Measurements from ENCODE around the gene PTGIS. TPM values are rescaled to one million over a fixed set of nuclear protein-coding genes. Genes with fewer than 3 reads are reported as not detected.
A peak's percentile ranks its signal among the peaks of the same experiment; 100 is the strongest.

Gene PTGIS
- polyA plus RNA-seq, 1 donor (not counting 4 experiments of a cell fraction or from before 2014, with no cell fraction given), result not detected

DNA sequence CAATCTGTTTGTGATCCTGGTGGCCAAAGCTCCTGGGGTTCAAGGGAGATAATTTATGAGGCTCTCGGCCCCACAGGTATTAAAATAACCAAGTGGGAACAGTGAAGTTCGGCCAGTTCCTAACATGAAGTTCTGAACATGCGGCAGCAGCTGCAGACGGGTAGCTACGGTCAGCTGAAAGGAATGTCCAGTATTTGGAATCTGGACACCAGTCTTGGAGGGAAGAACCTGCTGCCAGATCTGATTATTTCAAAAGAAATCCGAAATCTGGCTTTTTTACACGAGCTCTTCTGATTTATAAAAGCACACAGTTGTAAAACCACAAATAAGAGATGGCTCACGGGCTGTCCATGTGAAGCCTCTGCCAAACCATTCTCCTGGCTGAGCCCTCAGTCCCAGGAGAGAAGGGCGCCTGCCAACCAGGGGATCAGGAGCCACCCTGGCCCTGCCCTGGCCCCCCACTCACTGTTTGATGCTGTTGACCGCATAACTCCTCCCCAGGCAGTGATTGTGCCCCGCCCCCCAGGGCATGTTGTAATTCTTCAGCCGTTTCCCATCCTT is 57.3 kb downstream of the PTGIS start:
- H2AFZ ChIP-seq (ENCODE audit: control insufficient read depth, low read length), result no peak overlapping the region
- no peaks in the 10 kb centered on the region for H3K9me3 ChIP-seq (ENCODE audit: control insufficient read depth, low read depth, low read length)
- H3K79me2 ChIP-seq (ENCODE audit: control insufficient read depth, insufficient read depth, low read length), result no peaks in the 10 kb centered on the region
- DNase-seq (ENCODE audit: low read depth, low spot score) (no peak), FAIRE-seq (no peak)
- H3K9ac ChIP-seq (ENCODE audit: control insufficient read depth, extremely low read depth, insufficient read depth, low read length), result no peak overlapping the region
- H3K9me1 ChIP-seq (ENCODE audit: control insufficient read depth, extremely low read depth, insufficient read depth, low read length), result peaks cover 2% of the 10 kb centered on the region
- H3K4me3 ChIP-seq (ENCODE audit: control insufficient read depth in 2 of 3, extremely low read depth in 1 of 3, insufficient read depth in 2 of 3, low read depth in 1 of 3, low read length in 3 of 3), result no peak overlapping the region
- peaks cover 14% of the 10 kb centered on the region for H3K4me1 ChIP-seq (ENCODE audit: control insufficient read depth, extremely low read depth, insufficient read depth, low read length)
- no peak overlapping the region for H3K27ac ChIP-seq (ENCODE audit: control insufficient read depth, insufficient read depth, low read length)
- no peaks in the 10 kb centered on the region for H4K20me1 ChIP-seq (ENCODE audit: control insufficient read depth, extremely low read depth, insufficient read depth, low read length)
- H3K27me3 ChIP-seq (ENCODE audit: control insufficient read depth, extremely low read depth, insufficient read depth, low read length), result peaks cover 14% of the 10 kb centered on the region
- no peak overlapping the region for H3K4me2 ChIP-seq (ENCODE audit: control insufficient read depth, extremely low read depth, insufficient read depth, low read depth, low read length)
- dilution Hi-C loops (cut with MboI; ENCODE audit: extremely low pct_ligation_motif_present, low sequenced_read_pairs), result no loop called here
- no peak for TF ChIP-seq EZH2 (IDR thresholded peaks at IDR 0.05; ENCODE audit: low read length)
- TF ChIP-seq, protein P1, sequence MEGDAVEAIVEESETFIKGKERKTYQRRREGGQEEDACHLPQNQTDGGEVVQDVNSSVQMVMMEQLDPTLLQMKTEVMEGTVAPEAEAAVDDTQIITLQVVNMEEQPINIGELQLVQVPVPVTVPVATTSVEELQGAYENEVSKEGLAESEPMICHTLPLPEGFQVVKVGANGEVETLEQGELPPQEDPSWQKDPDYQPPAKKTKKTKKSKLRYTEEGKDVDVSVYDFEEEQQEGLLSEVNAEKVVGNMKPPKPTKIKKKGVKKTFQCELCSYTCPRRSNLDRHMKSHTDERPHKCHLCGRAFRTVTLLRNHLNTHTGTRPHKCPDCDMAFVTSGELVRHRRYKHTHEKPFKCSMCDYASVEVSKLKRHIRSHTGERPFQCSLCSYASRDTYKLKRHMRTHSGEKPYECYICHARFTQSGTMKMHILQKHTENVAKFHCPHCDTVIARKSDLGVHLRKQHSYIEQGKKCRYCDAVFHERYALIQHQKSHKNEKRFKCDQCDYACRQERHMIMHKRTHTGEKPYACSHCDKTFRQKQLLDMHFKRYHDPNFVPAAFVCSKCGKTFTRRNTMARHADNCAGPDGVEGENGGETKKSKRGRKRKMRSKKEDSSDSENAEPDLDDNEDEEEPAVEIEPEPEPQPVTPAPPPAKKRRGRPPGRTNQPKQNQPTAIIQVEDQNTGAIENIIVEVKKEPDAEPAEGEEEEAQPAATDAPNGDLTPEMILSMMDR (optimal IDR thresholded peaks at IDR 0.05 in 1 of 3, IDR thresholded peaks at IDR 0.05 in 1 of 3, conservative IDR thresholded peaks at IDR 0.05 in 1 of 3; ENCODE audit: extremely low read depth in 1 of 3, insufficient read depth in 2 of 3, low read length in 3 of 3), result no peak
- no peaks in the 10 kb centered on the region for H3K36me3 ChIP-seq (ENCODE audit: control insufficient read depth in 2 of 2, extremely low read depth in 1 of 2, insufficient read depth in 2 of 2, low read length in 2 of 2)

DNA sequence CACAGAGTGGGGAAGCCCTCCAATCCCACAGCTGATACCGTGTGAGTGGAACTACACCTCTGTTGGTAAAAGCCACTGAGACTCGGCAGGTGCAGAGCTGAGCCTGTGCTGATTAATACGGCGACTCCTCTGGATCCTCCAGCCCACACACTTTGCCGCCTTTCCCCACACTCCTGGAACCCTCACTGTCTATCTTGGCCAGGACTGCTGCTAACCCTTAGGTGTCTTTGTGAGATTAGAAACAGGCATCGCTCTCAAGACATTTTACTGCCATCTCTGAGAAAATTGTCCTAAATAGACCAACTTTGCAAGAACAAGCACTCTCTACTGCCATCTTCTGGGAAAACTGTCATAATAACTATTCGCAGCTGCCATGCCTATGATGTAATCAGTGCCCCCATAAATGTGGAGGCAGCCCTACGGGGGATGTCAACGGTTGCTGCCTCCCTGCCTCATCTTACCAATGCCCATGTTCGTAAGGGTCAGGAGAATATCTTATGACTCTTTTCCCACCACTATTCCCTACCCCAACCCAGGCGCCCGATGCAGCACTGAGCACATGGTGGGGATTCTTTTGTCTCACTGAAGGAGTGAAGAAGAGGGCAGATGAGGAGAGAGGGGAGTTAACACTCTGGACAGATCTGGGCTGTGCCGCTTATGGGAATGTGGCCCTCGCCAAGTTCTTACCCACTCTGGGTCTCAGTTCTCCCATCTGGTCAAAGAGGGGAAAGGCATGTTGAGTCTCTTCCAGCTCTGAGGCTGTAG is 59.3 kb downstream of the PTGIS start:
- no peak for DNase-seq (ENCODE audit: low read depth, low spot score)
- H3K9me1 ChIP-seq (ENCODE audit: control insufficient read depth, extremely low read depth, insufficient read depth, low read length), result peaks cover 2% of the 10 kb centered on the region
- FAIRE-seq, result peak; percentile 9
- dilution Hi-C loops (cut with MboI; ENCODE audit: extremely low pct_ligation_motif_present, low sequenced_read_pairs), result no loop called here
- H3K27me3 ChIP-seq (ENCODE audit: control insufficient read depth, extremely low read depth, insufficient read depth, low read length), result peaks cover 18% of the 10 kb centered on the region
- H3K27ac ChIP-seq (ENCODE audit: control insufficient read depth, insufficient read depth, low read length), result no peak overlapping the region
- no peak overlapping the region for H2AFZ ChIP-seq (ENCODE audit: control insufficient read depth, low read length)
- TF ChIP-seq, protein P1 (optimal IDR thresholded peaks at IDR 0.05 in 1 of 3, IDR thresholded peaks at IDR 0.05 in 1 of 3, conservative IDR thresholded peaks at IDR 0.05 in 1 of 3; ENCODE audit: extremely low read depth in 1 of 3, insufficient read depth in 2 of 3, low read length in 3 of 3), result peak; percentile 44 to 54 (median 49)
- TF ChIP-seq EZH2 (IDR thresholded peaks at IDR 0.05; ENCODE audit: low read length), result no peak
- H3K4me2 ChIP-seq (ENCODE audit: control insufficient read depth, extremely low read depth, insufficient read depth, low read depth, low read length), result peak overlapping the region; percentile 73
- no peaks in the 10 kb centered on the region for H4K20me1 ChIP-seq (ENCODE audit: control insufficient read depth, extremely low read depth, insufficient read depth, low read length)
- H3K4me3 ChIP-seq (ENCODE audit: control insufficient read depth in 2 of 3, extremely low read depth in 1 of 3, insufficient read depth in 2 of 3, low read depth in 1 of 3, low read length in 3 of 3), result no peak overlapping the region
- H3K79me2 ChIP-seq (ENCODE audit: control insufficient read depth, insufficient read depth, low read length), result no peaks in the 10 kb centered on the region
- H3K36me3 ChIP-seq (ENCODE audit: control insufficient read depth in 2 of 2, extremely low read depth in 1 of 2, insufficient read depth in 2 of 2, low read length in 2 of 2), result no peaks in the 10 kb centered on the region
- H3K4me1 ChIP-seq (ENCODE audit: control insufficient read depth, extremely low read depth, insufficient read depth, low read length), result peaks cover 14% of the 10 kb centered on the region
- no peak overlapping the region for H3K9ac ChIP-seq (ENCODE audit: control insufficient read depth, extremely low read depth, insufficient read depth, low read length)
- H3K9me3 ChIP-seq (ENCODE audit: control insufficient read depth, low read depth, low read length), result no peaks in the 10 kb centered on the region

All from keratinocyte (primary cell).